Type B pancreatic cell (in vitro differentiated cells): ENCODE results near the gene TMEM220. TPM values are rescaled to one million over a fixed set of nuclear protein-coding genes. Genes with fewer than 3 reads are reported as not detected.

Source experiments
- total RNA-seq: library from RNA; stranded (reverse); gene quantifications from 2 replicates; pipeline ENCODE4 v1.2.1, GENCODE V29; 2021; ENCODE audit warnings: low replicate concordance

TMEM220 gene
- total RNA-seq, 1 donor from 2014 or later: 3.8 TPM

Other genes with a start within 250 kb of the TMEM220 start
- gene MYH1, start 211.5 kb downstream of the TMEM220 start, total RNA-seq: not detected in 2 replicates
- not detected in 2 replicates for gene MYH2, start 180.4 kb downstream of the TMEM220 start, total RNA-seq
- gene MYH3, start 72.7 kb downstream of the TMEM220 start, total RNA-seq: 2.4 and 11.2 TPM in 2 replicates
- gene SCO1, start 32.5 kb downstream of the TMEM220 start, total RNA-seq: 34.4 and 35.1 TPM in 2 replicates
- gene ADPRM, start 32.4 kb downstream of the TMEM220 start, total RNA-seq: 7.8 and 9.7 TPM in 2 replicates
- not detected in 2 replicates for gene TMEM238L, start 74.1 kb upstream of the TMEM220 start, total RNA-seq
- 0.34 and 0.38 TPM in 2 replicates for gene PIRT, start 108.1 kb upstream of the TMEM220 start, total RNA-seq